ENCODE data around the gene APBA2.

GRCh38 chr15:28922707-28923012, 36.9 kb downstream of the APBA2 start:
- TF ChIP-seq, protein P1, sequence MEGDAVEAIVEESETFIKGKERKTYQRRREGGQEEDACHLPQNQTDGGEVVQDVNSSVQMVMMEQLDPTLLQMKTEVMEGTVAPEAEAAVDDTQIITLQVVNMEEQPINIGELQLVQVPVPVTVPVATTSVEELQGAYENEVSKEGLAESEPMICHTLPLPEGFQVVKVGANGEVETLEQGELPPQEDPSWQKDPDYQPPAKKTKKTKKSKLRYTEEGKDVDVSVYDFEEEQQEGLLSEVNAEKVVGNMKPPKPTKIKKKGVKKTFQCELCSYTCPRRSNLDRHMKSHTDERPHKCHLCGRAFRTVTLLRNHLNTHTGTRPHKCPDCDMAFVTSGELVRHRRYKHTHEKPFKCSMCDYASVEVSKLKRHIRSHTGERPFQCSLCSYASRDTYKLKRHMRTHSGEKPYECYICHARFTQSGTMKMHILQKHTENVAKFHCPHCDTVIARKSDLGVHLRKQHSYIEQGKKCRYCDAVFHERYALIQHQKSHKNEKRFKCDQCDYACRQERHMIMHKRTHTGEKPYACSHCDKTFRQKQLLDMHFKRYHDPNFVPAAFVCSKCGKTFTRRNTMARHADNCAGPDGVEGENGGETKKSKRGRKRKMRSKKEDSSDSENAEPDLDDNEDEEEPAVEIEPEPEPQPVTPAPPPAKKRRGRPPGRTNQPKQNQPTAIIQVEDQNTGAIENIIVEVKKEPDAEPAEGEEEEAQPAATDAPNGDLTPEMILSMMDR (IDR thresholded peaks at IDR 0.05) = no peak
- no peak for TF ChIP-seq POLR2AphosphoS5 (IDR thresholded peaks at IDR 0.05; ENCODE audit: low read depth, low read length)
